Vagina (tissue), 2 donors: ENCODE results near the gene PIM1. TPM values are rescaled to one million over a fixed set of nuclear protein-coding genes. Genes with fewer than 3 reads are reported as not detected.

Experiments used
- DNase-seq, 2 donors: peaks; one replicate each; pipeline ENCODE4 v3.0.0-alpha.2; 2017; ENCODE audit errors: extremely low spot score in 2 of 2
- H3K27ac ChIP-seq: fragments of 200-600 bp; sonication (generic); one replicate; pipeline ENCODE4 v1.5.1; 2019
- H3K27me3 ChIP-seq: fragments of 200-600 bp; sonication (generic); one replicate; pipeline ENCODE4 v1.5.1; 2019
- H3K36me3 ChIP-seq, 2 donors: fragments of 200-600 bp; sonication (generic); one replicate each; pipeline ENCODE4 v1.5.1; 2017 to 2019
- H3K4me1 ChIP-seq: fragments of 200-600 bp; sonication (generic); one replicate; pipeline ENCODE4 v1.5.1; 2019
- H3K4me3 ChIP-seq, 2 donors: fragments of 200-600 bp; sonication (generic); 1 replicate in 1 of 2; 2 replicates in 1 of 2; pipeline ENCODE4 v1.5.1; 2016 to 2019
- H3K9me3 ChIP-seq: fragments of 200-600 bp; sonication (generic); one replicate; pipeline ENCODE4 v1.5.1; 2019
- POLR2A ChIP-seq, 2 donors: fragments of 450-650 bp; IDR thresholded peaks; one replicate each; pipeline ENCODE4 v1.6.1; 2017; ENCODE audit warnings: antibody characterized with exemption in 2 of 2, mild to moderate bottlenecking in 2 of 2, moderate library complexity in 2 of 2
- POLR2AphosphoS5 ChIP-seq, 2 donors: sonication (generic); formaldehyde crosslinking; IDR thresholded peaks; one replicate each; pipeline ENCODE4 v1.9.0; 2017; ENCODE audit warnings: antibody characterized with exemption in 2 of 2, mild to moderate bottlenecking in 2 of 2, low read depth in 1 of 2; ENCODE audit not compliant: insufficient read depth in 1 of 2
- intact Hi-C: fragments of 100-400 bp; cut with DNase I; formaldehyde crosslinking; loops from one replicate; pipeline ENCODE4 v1.15.1; 2023
- total RNA-seq: library from RNA; depleted of rRNA; stranded (reverse); fragments of >200 nt; gene quantifications from one replicate; pipeline ENCODE4 v1.2.3, GENCODE V29; 2016
- TF ChIP-seq, protein P1 (sequence below), 3 experiments: fragments of 450-650 bp in 2 of 3; fragments of 200-600 bp in 1 of 3; sonication (generic) in 1 of 3; IDR thresholded peaks; one replicate each; pipeline ENCODE4 v1.5.1; 2017 to 2019; ENCODE audit warnings: antibody characterized with exemption in 3 of 3, mild to moderate bottlenecking in 2 of 3, moderate library complexity in 2 of 3

The PIM1 gene
- total RNA-seq, 1 donor from 2014 or later, result 74.2 TPM

- Histone ChIP-seq H3K27me3 (no peaks in the 10 kb centered on the region), H3K4me3 (no peak overlapping the region), H3K27ac (no peak overlapping the region), H3K4me1 (peaks cover 6% of the 10 kb centered on the region), H3K9me3 (no peaks in the 10 kb centered on the region), H3K36me3 (no peaks in the 10 kb centered on the region)
- intact Hi-C loops, result no loop called here
- DNase-seq, result no peak
- TF ChIP-seq POLR2A (IDR thresholded peaks at IDR 0.05) (no peak), POLR2AphosphoS5 (IDR thresholded peaks at IDR 0.05; ENCODE audit: insufficient read depth in 1 of 2, low read depth in 1 of 2) (no peak)
- TF ChIP-seq, protein P1, sequence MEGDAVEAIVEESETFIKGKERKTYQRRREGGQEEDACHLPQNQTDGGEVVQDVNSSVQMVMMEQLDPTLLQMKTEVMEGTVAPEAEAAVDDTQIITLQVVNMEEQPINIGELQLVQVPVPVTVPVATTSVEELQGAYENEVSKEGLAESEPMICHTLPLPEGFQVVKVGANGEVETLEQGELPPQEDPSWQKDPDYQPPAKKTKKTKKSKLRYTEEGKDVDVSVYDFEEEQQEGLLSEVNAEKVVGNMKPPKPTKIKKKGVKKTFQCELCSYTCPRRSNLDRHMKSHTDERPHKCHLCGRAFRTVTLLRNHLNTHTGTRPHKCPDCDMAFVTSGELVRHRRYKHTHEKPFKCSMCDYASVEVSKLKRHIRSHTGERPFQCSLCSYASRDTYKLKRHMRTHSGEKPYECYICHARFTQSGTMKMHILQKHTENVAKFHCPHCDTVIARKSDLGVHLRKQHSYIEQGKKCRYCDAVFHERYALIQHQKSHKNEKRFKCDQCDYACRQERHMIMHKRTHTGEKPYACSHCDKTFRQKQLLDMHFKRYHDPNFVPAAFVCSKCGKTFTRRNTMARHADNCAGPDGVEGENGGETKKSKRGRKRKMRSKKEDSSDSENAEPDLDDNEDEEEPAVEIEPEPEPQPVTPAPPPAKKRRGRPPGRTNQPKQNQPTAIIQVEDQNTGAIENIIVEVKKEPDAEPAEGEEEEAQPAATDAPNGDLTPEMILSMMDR (IDR thresholded peaks at IDR 0.05), result no peak
These were observed 42.3 kb downstream of the PIM1 start for GRCh38 chr6:37212268-37212667.

- intact Hi-C loops, result no loop called here
- Histone ChIP-seq H3K4me3 (no peak overlapping the region), H3K27ac (no peak overlapping the region), H3K36me3 (no peaks in the 10 kb centered on the region), H3K27me3 (no peaks in the 10 kb centered on the region), H3K4me1 (peaks cover 13% of the 10 kb centered on the region), H3K9me3 (no peaks in the 10 kb centered on the region)
- no peak for DNase-seq
- TF ChIP-seq POLR2A (IDR thresholded peaks at IDR 0.05) (no peak), POLR2AphosphoS5 (IDR thresholded peaks at IDR 0.05; ENCODE audit: insufficient read depth in 1 of 2, low read depth in 1 of 2) (no peak)
- TF ChIP-seq, protein P1 (IDR thresholded peaks at IDR 0.05), result no peak
These were observed 48.1 kb downstream of the PIM1 start for GRCh38 chr6:37218061-37218460.

GRCh38 chr6:37218511-37218910 lies 48.6 kb downstream of the PIM1 start:
- DNase-seq, result no peak
- Histone ChIP-seq H3K9me3 (no peaks in the 10 kb centered on the region), H3K4me3 (no peak overlapping the region), H3K4me1 (peaks cover 13% of the 10 kb centered on the region), H3K27ac (no peak overlapping the region), H3K36me3 (no peaks in the 10 kb centered on the region), H3K27me3 (no peaks in the 10 kb centered on the region)
- intact Hi-C loops, result no loop called here
- no peak for TF ChIP-seq POLR2A (IDR thresholded peaks at IDR 0.05)

GRCh38 chr6:37221585-37222124 lies 51.7 kb downstream of the PIM1 start:
- no peaks in the 10 kb centered on the region for H3K36me3 ChIP-seq
- peak overlapping the region; percentile 74 for H3K27ac ChIP-seq
- H3K4me3 ChIP-seq, result peak overlapping the region; percentile 60 to 61
- H3K9me3 ChIP-seq, result no peaks in the 10 kb centered on the region
- intact Hi-C loops, result no loop called here
- peaks cover 13% of the 10 kb centered on the region for H3K4me1 ChIP-seq
- H3K27me3 ChIP-seq, result no peaks in the 10 kb centered on the region
- TF ChIP-seq, protein P1 (IDR thresholded peaks at IDR 0.05), result no peak
- no peak for TF ChIP-seq POLR2A (IDR thresholded peaks at IDR 0.05)
- no peak for TF ChIP-seq POLR2AphosphoS5 (IDR thresholded peaks at IDR 0.05; ENCODE audit: insufficient read depth in 1 of 2, low read depth in 1 of 2)
- DNase-seq, result no peak

DNA sequence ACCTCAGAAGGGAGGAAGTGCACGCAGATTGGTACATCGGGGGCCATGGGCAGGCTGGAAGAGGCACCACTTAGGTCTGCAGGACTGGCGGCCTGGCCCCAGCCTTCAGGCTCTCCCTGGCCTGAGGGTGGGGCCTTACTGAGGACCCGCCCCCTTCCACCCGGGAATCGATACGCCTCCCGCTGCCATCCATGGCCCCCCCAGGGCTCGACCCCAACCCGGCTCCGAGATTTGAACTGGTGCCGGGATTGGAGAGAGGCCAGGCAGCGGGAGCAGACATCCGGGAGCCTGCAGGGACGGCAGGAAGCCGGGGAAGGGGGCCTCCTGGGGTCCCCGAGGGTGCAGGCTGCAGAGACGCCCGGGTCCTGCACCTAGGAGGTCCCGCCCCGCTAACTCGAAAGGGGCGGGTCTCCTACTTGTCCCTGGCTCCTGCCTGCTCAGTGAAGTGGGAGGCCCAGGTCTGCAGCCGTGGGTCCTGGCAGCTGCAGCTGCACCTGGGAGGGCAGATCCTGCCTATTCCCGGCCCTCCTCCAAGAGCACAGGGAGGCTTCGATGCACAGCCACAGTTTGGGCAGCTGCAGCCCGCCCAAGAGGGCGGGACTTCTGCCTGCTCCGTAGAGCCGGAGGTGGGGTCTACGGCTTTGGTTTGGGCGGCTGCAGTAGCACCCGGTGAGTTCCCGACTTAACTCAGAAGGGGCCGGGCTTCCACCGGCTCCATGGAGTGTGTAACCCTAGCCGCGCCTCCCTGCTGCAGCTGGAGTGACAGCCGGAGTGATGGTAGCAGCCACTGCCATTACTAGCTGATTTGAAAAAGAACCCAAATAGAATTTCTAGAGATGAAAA lies 52.4 kb downstream of the PIM1 start:
- DNase-seq, result no peak
- H3K4me3 ChIP-seq, result peak overlapping the region; percentile 60 to 61
- no peaks in the 10 kb centered on the region for H3K36me3 ChIP-seq
- intact Hi-C loops, result no loop called here
- peak overlapping the region; percentile 74 for H3K27ac ChIP-seq
- H3K27me3 ChIP-seq, result no peaks in the 10 kb centered on the region
- no peaks in the 10 kb centered on the region for H3K9me3 ChIP-seq
- peaks cover 13% of the 10 kb centered on the region for H3K4me1 ChIP-seq
- TF ChIP-seq, protein P1 (IDR thresholded peaks at IDR 0.05), result no peak
- TF ChIP-seq POLR2AphosphoS5 (IDR thresholded peaks at IDR 0.05; ENCODE audit: insufficient read depth in 1 of 2, low read depth in 1 of 2), result peak in 1 of 2 donors; percentile 67
